ENCODE measurements around the gene GLRX. TPM values are rescaled to one million over a fixed set of nuclear protein-coding genes. Genes with fewer than 3 reads are reported as not detected.

GLRX gene
- polyA plus RNA-seq, 1 of the 3 experiments (the other 2 are of a cell fraction), result 40.0 TPM

GRCh38 chr5:95846554-95847260 lies 24.2 kb upstream of the GLRX start:
- no peaks in the 10 kb centered on the region for H3K36me3 ChIP-seq (replicated peaks in 1 of 2; ENCODE audit: control insufficient read depth in 1 of 2, insufficient read depth in 2 of 2, low read length in 1 of 2)
- no peaks in the 10 kb centered on the region for H3F3A ChIP-seq (replicated peaks; ENCODE audit: insufficient read depth)
- H4K20me1 ChIP-seq (ENCODE audit: insufficient read depth), result no peaks in the 10 kb centered on the region
- no peak overlapping the region; a peak in 1 of 4 replicates for H3K4me3 ChIP-seq (ENCODE audit: low read depth in 2 of 2, low read length in 1 of 2)
- no peak overlapping the region for H3K4me2 ChIP-seq
- 75% methylated on average over 7 of the region's 7 CpGs for WGBS (ENCODE audit: low lambda C conversion rate)
- H3K9me3 ChIP-seq, result no peaks in the 10 kb centered on the region
- peak; percentile 83 for DNase-seq
- H3K9ac ChIP-seq, result no peak overlapping the region
- no peaks in the 10 kb centered on the region for H3K27me3 ChIP-seq (ENCODE audit: insufficient read depth)
- POLR2A ChIA-PET, result no interaction called here
- H2AFZ ChIP-seq (ENCODE audit: low read depth), result no peak overlapping the region
- CTCF ChIA-PET, result interaction anchor here (0.6 to 15.2 kb wide), 38 partner anchors 8 to 491 kb away, joined by 3 to 170 read pairs (median 5); partner anchors contain the start of gene RFESD
- no peaks in the 10 kb centered on the region for H3K9me2 ChIP-seq
- H3K4me1 ChIP-seq (ENCODE audit: control insufficient read depth in 1 of 2, insufficient read depth in 2 of 2, low read depth in 1 of 2, low read length in 1 of 2), result peaks cover 3 to 7% of the 10 kb centered on the region in 2 experiments; a peak in 2 of 4 replicates
- no peak overlapping the region for H3K27ac ChIP-seq (ENCODE audit: low read depth in 2 of 2, low read length in 1 of 2)
- H3K79me2 ChIP-seq (ENCODE audit: insufficient read depth), result no peaks in the 10 kb centered on the region
- no peak for TF ChIP-seq MXI1 (IDR thresholded peaks at IDR 0.05; ENCODE audit: low read depth, low read length)
- no peak for TF ChIP-seq FOXM1 (IDR thresholded peaks at IDR 0.05; ENCODE audit: low read depth)
- TF ChIP-seq JUND (IDR thresholded peaks at IDR 0.05), result no peak
- TF ChIP-seq NRF1 (IDR thresholded peaks at IDR 0.05; ENCODE audit: low read depth, low read length), result no peak
- no peak for TF ChIP-seq EZH2phosphoT487 (IDR thresholded peaks at IDR 0.05; ENCODE audit: borderline replicate concordance, low read depth)
- TF ChIP-seq, protein P1, sequence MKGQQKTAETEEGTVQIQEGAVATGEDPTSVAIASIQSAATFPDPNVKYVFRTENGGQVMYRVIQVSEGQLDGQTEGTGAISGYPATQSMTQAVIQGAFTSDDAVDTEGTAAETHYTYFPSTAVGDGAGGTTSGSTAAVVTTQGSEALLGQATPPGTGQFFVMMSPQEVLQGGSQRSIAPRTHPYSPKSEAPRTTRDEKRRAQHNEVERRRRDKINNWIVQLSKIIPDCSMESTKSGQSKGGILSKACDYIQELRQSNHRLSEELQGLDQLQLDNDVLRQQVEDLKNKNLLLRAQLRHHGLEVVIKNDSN (IDR thresholded peaks at IDR 0.05; ENCODE audit: borderline replicate concordance, low read depth), result no peak
- TF ChIP-seq RFX5 (IDR thresholded peaks at IDR 0.05; ENCODE audit: low read length), result no peak
- TF ChIP-seq, protein P2, sequence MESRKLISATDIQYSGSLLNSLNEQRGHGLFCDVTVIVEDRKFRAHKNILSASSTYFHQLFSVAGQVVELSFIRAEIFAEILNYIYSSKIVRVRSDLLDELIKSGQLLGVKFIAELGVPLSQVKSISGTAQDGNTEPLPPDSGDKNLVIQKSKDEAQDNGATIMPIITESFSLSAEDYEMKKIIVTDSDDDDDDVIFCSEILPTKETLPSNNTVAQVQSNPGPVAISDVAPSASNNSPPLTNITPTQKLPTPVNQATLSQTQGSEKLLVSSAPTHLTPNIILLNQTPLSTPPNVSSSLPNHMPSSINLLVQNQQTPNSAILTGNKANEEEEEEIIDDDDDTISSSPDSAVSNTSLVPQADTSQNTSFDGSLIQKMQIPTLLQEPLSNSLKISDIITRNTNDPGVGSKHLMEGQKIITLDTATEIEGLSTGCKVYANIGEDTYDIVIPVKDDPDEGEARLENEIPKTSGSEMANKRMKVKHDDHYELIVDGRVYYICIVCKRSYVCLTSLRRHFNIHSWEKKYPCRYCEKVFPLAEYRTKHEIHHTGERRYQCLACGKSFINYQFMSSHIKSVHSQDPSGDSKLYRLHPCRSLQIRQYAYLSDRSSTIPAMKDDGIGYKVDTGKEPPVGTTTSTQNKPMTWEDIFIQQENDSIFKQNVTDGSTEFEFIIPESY (IDR thresholded peaks at IDR 0.05; ENCODE audit: borderline replicate concordance, low read depth), result no peak
- no peak for TF ChIP-seq TAF1 (IDR thresholded peaks at IDR 0.05; ENCODE audit: borderline replicate concordance, low read depth, low read length)
- no peak for TF ChIP-seq EP300 (IDR thresholded peaks at IDR 0.05; ENCODE audit: borderline replicate concordance in 1 of 2, low read depth in 1 of 2, low read length in 1 of 2)
- 0 out of 2 replicates have a peak, but pooled peaks have one; percentile 15 for TF ChIP-seq MAX (IDR thresholded peaks at IDR 0.05; ENCODE audit: low read depth)
- peak; percentile 96 for TF ChIP-seq SMC3 (IDR thresholded peaks at IDR 0.05; ENCODE audit: low read depth, low read length)
- TF ChIP-seq YY1 (IDR thresholded peaks at IDR 0.05; ENCODE audit: low read depth), result no peak
- no peak for TF ChIP-seq FOSL2 (IDR thresholded peaks at IDR 0.05; ENCODE audit: borderline replicate concordance, low read depth)
- no peak for TF ChIP-seq GABPA (IDR thresholded peaks at IDR 0.05; ENCODE audit: low read depth)
- peak; percentile 97 for TF ChIP-seq CTCF (IDR thresholded peaks at IDR 0.05)
- peak; percentile 98 for TF ChIP-seq RAD21 (IDR thresholded peaks at IDR 0.05; ENCODE audit: low read length)
- no peak for TF ChIP-seq RXRA (IDR thresholded peaks at IDR 0.05; ENCODE audit: borderline replicate concordance, low read depth)
- TF ChIP-seq SIN3A (IDR thresholded peaks at IDR 0.05; ENCODE audit: borderline replicate concordance, low read depth, low read length), result no peak
- TF ChIP-seq, protein P3, sequence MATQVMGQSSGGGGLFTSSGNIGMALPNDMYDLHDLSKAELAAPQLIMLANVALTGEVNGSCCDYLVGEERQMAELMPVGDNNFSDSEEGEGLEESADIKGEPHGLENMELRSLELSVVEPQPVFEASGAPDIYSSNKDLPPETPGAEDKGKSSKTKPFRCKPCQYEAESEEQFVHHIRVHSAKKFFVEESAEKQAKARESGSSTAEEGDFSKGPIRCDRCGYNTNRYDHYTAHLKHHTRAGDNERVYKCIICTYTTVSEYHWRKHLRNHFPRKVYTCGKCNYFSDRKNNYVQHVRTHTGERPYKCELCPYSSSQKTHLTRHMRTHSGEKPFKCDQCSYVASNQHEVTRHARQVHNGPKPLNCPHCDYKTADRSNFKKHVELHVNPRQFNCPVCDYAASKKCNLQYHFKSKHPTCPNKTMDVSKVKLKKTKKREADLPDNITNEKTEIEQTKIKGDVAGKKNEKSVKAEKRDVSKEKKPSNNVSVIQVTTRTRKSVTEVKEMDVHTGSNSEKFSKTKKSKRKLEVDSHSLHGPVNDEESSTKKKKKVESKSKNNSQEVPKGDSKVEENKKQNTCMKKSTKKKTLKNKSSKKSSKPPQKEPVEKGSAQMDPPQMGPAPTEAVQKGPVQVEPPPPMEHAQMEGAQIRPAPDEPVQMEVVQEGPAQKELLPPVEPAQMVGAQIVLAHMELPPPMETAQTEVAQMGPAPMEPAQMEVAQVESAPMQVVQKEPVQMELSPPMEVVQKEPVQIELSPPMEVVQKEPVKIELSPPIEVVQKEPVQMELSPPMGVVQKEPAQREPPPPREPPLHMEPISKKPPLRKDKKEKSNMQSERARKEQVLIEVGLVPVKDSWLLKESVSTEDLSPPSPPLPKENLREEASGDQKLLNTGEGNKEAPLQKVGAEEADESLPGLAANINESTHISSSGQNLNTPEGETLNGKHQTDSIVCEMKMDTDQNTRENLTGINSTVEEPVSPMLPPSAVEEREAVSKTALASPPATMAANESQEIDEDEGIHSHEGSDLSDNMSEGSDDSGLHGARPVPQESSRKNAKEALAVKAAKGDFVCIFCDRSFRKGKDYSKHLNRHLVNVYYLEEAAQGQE (IDR thresholded peaks at IDR 0.05; ENCODE audit: low read depth, low read length), result no peak
- TF ChIP-seq, protein P4, sequence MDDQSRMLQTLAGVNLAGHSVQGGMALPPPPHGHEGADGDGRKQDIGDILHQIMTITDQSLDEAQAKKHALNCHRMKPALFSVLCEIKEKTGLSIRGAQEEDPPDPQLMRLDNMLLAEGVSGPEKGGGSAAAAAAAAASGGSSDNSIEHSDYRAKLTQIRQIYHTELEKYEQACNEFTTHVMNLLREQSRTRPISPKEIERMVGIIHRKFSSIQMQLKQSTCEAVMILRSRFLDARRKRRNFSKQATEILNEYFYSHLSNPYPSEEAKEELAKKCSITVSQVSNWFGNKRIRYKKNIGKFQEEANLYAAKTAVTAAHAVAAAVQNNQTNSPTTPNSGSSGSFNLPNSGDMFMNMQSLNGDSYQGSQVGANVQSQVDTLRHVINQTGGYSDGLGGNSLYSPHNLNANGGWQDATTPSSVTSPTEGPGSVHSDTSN (IDR thresholded peaks at IDR 0.05), result no peak
- TF ChIP-seq, protein P5, sequence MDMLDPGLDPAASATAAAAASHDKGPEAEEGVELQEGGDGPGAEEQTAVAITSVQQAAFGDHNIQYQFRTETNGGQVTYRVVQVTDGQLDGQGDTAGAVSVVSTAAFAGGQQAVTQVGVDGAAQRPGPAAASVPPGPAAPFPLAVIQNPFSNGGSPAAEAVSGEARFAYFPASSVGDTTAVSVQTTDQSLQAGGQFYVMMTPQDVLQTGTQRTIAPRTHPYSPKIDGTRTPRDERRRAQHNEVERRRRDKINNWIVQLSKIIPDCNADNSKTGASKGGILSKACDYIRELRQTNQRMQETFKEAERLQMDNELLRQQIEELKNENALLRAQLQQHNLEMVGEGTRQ (IDR thresholded peaks at IDR 0.05; ENCODE audit: borderline replicate concordance, low read depth, low read length), result no peak

Data from SK-N-SH (cell line).